Measurements from ENCODE around the gene CWC27.

CWC27 gene

DNA sequence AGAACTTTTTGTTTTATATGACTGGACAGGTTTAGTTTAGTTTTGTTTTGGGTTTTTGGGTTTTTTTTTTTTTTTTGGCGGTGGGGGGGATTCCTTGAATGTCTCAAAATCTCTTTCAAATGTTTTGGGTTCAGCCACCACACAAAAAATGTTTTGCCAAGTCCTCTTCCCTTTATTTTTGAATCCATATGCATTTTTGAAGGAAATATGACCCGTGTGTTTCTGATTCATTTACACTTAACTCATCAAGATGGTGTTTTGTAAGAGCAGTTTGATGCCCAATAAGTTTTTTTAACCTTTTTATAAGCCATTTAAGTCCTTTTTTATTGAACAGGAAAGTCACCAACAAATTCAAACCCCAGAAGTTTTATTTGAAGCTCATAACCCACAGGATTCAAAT lies 209.8 kb downstream of the CWC27 start:
- no peak for DNase-seq (ENCODE audit: low read depth, low spot score)

GRCh38 chr5:64979531-64979930 lies 210.8 kb downstream of the CWC27 start:
- no peak for DNase-seq (ENCODE audit: low read depth, low spot score)

GRCh38 chr5:64980176-64980575 lies 211.4 kb downstream of the CWC27 start:
- no peak for DNase-seq (ENCODE audit: low read depth, low spot score)

DNA sequence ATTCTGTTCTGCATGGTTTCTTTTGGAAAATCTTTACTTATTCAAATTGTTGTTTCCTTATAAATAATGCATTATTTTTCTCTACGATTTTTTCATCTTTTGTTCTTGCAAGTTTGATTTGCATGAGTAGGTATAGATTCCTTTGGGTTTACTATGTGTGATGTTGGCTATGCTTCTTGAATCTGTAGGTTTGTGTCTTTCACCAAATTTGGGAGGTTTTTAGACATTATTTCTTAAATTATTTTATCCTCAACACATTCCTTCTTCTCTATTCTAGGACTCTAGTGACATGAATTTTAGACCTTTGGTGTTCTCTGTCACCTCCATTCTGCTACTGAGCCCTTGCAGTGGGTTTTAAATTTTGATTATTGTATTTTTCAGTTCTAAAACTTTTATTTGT lies 219.0 kb downstream of the CWC27 start:
- DNase-seq (ENCODE audit: low read depth, low spot score): no peak

GRCh38 chr5:65009207-65009606 lies 240.5 kb downstream of the CWC27 start:
- DNase-seq (ENCODE audit: low read depth, low spot score): no peak

DNA sequence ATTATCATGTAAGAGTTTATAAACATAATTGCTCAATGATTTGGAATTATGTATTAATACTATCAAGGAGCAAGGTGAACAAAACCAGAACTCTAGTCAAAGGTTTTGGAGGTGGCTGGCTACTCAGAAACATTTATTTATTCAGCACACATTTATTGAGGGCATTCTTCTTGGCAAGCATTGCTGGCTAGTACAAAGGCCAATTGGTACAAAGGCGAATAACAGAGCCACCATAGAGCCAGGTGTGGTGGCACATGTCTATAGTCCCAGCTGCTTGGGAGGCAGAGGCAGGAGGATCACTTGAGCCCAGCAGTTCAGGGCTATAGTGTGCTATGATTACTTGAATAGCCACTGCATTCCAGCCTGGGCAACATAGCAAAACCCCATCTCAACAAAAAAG lies 242.1 kb downstream of the CWC27 start:
- DNase-seq (ENCODE audit: low read depth, low spot score): no peak

- no peak for DNase-seq (ENCODE audit: low read depth, low spot score)
Measured at GRCh38 chr5:65012301-65012892, 243.7 kb downstream of the CWC27 start.

- no peak for DNase-seq (ENCODE audit: low read depth, low spot score)
Measured at GRCh38 chr5:65013166-65013565, 244.4 kb downstream of the CWC27 start.

DNA sequence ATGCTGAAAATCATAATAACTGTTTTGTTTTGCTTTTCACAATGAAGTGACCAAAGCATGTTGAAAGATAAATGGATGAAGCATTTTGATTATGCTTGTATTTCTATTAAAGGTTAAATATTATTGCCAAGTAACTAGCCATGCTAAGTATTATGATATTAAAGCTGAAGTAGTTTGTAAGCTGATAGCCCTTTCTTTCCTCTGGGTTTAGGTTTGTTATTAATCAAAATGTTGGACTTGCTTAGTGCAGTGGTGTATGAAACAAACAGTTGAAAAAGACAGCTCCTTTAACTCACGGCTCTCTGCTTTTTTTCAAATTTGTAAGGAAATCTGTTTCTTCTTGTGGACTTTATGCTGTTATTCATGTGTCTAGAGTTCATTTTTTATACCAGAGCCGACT lies 246.0 kb downstream of the CWC27 start:
- no peak for DNase-seq (ENCODE audit: low read depth, low spot score)

DNA sequence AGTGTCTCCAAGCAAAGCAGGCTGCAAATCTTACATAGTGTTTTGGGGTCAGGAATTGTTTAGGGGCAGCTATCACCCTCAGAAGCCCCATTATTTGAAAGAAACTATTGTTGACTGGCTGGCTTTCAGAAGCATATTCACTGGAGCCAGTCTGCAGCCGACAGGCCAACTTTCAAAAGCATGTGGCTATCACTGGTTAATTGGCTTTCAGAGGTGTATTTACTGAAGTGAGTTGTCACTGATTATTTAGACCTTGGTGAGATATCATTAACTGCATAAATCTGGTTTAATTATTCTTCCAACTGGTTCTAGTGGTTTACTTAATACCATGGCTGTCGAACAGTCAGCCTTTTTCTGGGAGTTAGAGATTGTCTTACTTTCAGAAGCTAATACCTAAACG lies 247.0 kb downstream of the CWC27 start:
- no peak for DNase-seq (ENCODE audit: low read depth, low spot score)

DNA sequence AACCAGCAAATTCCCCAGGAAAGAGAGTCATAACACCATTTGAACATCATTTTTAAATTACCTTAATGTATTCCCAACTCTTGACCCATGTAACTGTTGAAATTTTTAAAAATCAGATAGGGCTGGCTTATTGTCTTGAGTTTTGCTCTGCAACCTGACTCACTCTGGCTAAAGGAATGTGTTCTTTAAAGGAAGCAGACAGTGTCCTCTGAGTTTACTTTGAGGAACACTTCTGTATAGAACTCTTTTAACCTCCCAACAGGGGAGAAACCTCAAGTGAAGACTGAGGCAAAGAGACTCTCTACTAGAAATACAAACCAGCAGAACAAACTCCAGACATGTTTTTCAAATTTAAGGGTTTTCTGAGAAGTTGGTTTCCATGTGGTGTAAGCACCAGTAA lies 248.9 kb downstream of the CWC27 start:
- DNase-seq (ENCODE audit: low read depth, low spot score): no peak

GRCh38 chr5:65018763-65019162 lies 250.0 kb downstream of the CWC27 start:
- DNase-seq (ENCODE audit: low read depth, low spot score): no peak

- no peak for DNase-seq (ENCODE audit: low read depth, low spot score)
Measured at GRCh38 chr5:65020492-65020891, 251.8 kb downstream of the CWC27 start.

DNA sequence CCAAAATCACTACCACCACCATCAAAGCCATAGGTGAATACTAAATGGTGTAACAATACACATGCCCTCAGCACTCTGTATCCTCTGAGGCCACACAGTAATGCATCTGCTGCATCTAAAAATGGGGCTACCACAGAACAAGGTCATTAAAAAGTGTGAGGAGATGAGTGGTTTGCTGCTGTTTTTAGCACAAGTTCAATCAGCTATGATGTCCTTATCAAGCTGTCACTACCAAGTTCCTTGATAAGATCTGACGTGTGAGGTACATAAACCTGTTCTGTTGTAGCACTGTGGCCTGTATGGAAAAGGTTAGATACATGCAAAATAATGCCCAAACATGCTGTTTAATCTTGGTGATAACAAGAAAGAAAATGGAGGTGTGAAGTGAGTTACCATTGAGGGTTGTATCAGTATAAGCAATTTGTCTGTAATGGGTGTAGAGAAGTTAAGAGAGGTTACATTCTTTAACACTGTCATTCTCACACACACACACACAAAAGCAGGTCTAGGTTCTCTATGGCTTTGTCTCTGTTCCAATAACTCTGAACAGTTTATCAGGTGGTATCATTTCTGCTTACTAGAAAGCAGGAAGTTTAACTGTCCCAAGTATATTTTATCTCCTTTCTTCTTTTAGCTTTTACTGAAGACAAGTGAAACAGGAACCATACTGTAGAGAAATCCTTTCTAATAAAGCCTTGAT lies 252.9 kb downstream of the CWC27 start:
- no peak for DNase-seq (ENCODE audit: low read depth, low spot score)

GRCh38 chr5:65022932-65023331 lies 254.2 kb downstream of the CWC27 start:
- DNase-seq (ENCODE audit: low read depth, low spot score): no peak

- DNase-seq (ENCODE audit: low read depth, low spot score): no peak
Measured at GRCh38 chr5:65024681-65025080, 256.0 kb downstream of the CWC27 start.

DNA sequence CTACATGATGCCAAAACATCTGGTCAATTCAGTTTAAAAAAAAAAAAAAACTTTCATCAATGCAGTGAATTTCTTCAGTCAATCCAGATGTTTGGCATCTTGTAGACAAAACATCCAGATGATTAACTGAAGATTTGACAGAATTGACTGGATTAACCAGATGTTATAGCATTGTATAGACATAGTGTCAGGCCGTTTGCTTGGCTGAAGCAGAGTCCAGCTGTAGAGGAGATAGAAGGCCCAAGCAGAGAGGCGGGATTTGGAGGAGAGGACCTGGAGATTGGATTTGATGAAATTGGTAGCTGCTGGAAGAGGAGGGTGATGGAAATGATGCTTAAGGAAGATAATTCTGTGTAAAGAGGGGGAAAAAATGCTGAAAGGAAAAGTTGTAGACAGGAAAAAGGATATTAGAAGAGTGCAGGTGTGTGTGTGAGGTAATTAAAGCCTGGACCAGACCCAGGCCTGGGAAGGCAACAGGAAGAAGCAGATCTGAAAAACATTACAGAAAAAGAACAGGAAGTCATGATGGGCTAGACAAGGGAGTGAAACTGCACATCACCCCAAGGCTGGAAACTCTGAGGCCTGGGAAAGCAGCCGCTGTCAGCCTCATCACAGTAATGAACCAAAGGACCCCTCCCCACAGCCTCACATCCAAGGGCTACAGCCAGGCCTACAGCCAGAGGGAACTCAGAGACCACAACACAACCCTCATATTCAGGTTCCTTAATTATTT lies 258.3 kb downstream of the CWC27 start:
- no peak for DNase-seq (ENCODE audit: low read depth, low spot score)

- no peak for DNase-seq (ENCODE audit: low read depth, low spot score)
Measured at GRCh38 chr5:65029178-65029577, 260.4 kb downstream of the CWC27 start.

- no peak for DNase-seq (ENCODE audit: low read depth, low spot score)
Measured at GRCh38 chr5:65030056-65030455, 261.3 kb downstream of the CWC27 start.

DNA sequence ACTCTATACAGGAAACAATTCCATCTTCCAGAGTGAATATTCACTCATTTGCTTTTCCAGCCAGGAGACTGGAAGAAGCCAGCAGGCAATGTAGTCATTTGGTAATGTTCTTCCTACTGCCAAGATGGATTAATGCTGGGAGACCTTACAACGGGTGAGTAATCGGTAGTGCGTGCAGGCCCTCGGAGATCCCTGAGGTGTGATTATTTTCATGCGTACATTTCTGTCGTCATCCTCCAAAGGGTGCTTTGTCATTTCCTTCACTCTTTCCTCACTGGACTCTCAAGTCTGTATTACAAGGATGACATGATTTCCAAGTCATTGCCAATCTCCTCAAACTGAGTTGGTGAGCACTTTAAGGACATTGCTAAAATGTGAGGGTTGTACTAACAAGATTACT lies 263.5 kb downstream of the CWC27 start:
- DNase-seq (ENCODE audit: low read depth, low spot score): no peak

GRCh38 chr5:65034029-65034812 lies 265.5 kb downstream of the CWC27 start:
- DNase-seq (ENCODE audit: low read depth, low spot score): no peak

DNA sequence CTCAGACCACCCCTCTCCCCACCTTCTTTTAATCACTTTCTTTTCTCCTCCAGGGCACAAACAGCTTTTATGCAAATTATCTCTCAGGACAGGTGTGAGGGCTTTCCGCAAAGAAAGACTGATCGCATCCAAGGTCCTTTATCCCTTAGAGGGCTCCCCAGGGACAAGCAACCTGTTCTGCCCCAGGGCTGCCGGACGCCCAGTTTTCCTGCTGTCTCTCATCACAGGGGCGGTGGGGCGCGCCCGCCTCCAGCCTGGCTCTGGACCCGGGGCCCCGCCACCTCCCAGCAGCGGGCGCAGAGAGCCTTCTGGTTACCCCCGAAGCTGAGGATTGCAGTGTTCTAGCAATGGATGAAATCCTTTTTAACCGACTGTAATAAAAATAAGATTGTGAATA lies 266.1 kb downstream of the CWC27 start:
- DNase-seq (ENCODE audit: low read depth, low spot score): no peak
